CD4-positive, alpha-beta T cell treated with Interleukin-4 for 4 hours (primary cell): ENCODE data around the gene RNU6-9.

Source experiments
- DNase-seq: peaks from one replicate; pipeline ENCODE4 v3.0.0-alpha.2; 2020

The RNU6-9 gene

DNA sequence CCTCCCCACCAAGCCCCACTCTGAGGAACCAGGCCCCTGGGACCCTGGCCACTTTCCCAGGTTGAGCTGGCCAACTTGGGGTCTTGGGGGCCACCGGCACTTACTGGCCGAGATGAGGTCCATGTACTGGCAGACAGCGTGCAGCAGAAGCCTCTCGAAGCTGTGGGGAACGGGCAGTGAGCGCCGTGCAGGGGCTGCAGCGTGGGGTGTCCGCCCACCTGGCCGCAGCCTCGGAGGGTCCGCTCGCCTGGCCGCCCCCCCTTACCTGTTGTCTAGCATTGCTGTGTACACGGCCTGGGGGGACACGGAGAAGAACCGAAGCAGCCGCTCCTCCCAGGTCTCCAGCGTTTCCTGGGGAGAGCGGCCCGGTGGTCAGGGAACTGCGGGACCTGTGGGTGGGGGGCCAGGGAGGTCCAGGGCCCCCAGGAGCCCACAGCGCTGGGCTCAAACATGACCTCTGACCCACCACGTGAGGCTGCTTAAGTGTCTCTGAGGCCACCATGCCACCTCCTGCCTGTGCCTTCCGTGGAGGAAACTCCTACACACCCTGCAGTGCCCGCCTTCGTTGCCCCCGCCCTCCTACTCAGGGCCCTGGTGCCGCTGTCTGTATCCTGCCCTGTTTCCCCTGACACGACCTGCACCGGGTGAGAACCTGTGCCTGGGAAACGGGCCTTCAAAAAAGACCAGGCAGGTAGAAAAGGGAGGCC is 6.2 kb downstream of the RNU6-9 start:
- no peak for DNase-seq

DNA sequence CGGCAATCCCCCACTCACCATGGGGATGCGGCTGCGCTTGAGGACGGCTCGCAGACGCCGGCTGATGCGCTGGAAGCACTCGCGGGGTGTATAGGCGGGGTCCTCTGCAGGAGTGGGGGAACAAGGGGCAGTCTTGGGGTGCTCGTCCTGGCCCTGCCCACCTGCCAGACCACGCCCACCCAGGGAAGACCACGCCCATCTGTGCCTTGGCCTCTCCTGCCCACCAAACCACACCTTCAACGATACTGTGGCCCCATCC is 6.7 kb downstream of the RNU6-9 start:
- DNase-seq, result no peak

- DNase-seq, result no peak
These were observed 7.2 kb downstream of the RNU6-9 start for GRCh38 chr19:900302-901111.

GRCh38 chr19:901216-902092 is 8.2 kb downstream of the RNU6-9 start:
- DNase-seq, result no peak

DNA sequence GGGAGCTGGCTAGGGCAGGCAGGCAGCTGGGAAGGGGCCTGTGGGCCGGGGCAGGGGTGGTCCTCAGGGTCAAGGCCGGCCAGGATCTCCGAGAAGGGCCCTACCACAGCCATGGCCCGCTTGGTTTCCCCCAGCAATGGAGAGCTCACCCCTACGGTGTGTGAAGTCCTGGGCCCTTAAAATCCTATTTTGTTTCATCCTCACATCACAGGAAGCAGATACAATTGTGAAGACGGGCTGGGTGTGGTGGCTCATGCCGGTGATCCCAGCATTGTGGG is 8.7 kb downstream of the RNU6-9 start:
- DNase-seq, result no peak

DNA sequence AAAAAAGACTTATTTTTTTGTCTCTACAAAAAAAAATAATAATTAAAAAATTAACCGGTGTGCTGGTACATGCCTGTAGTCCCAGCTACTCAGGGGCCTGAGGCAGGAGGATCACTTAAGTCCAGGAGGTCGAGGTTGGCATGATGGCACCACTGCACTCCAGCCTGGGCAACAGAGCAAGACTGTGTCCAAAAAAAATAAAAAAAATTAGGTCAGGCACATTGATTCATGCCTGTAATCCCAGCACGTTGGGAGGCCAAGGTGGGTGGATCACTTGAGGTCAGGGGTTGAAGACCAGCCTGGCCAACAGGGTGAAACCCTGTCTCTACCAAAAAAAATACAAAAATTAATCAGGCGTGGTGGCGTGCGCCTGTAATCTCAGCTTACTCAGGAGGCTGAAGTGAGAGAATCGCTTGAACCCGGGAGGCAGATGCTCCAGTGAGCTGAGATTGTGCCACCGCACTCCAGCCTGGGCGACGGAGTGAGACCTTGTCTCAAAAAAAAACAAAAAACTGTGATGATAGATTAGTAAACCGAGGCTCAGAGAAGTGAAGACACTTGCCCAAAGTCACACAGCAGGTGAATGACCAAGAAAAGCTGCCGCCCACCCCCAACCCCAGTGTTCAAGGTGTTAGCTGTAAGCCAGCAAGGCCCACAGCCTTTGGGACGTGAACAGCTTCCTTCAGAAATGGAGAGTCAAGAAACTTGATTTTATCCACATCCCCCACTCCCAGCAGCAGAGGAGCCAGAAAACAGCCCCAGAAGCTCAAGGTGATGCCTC is 9.4 kb downstream of the RNU6-9 start:
- no peak for DNase-seq

- DNase-seq, result no peak
These were observed 10.0 kb downstream of the RNU6-9 start for GRCh38 chr19:903266-903797.

GRCh38 chr19:904545-904944 is 11.3 kb downstream of the RNU6-9 start:
- no peak for DNase-seq

GRCh38 chr19:906480-906879 is 13.2 kb downstream of the RNU6-9 start:
- peak; percentile 45 for DNase-seq

GRCh38 chr19:907183-907853 is 14.0 kb downstream of the RNU6-9 start:
- DNase-seq, result no peak

DNA sequence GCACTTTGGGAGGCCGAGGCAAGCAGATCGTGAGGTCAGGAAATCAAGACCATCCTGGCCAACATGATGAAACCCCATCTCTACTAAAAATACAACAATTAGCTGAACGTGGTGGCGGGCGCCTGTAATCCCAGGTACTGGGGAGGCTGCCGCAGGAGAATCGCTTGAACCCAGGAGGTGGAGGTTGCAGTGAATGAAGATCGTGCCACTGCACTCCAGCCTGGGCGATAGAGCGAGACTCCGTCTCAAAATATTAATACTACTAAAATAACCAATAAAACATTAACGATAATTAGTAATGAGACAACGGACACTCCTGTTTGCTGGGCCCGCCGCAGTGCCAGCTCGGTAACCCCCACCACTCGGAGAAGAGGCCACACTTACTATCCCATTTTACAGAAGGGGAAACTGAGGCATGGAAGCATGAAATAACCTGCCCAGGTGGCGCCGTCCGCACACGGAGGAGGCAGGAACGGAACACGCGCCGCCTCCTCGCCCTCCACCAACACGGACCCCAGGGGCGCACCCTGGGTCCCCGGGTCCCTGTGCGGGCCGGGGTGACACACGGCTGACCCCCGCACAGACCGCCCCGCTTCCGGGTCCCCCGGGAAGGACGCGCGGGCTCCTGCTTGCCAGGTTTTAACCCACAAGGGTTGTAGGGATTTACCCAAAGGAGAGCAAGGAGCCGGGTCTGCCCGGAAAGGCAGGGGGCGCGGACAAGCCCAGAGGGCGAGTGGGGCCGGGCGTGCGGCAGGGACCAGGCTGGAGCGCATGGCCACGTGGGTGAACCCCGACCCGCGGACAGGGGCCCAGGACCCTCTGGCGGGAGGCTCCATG is 18.1 kb downstream of the RNU6-9 start:
- no peak for DNase-seq

DNA sequence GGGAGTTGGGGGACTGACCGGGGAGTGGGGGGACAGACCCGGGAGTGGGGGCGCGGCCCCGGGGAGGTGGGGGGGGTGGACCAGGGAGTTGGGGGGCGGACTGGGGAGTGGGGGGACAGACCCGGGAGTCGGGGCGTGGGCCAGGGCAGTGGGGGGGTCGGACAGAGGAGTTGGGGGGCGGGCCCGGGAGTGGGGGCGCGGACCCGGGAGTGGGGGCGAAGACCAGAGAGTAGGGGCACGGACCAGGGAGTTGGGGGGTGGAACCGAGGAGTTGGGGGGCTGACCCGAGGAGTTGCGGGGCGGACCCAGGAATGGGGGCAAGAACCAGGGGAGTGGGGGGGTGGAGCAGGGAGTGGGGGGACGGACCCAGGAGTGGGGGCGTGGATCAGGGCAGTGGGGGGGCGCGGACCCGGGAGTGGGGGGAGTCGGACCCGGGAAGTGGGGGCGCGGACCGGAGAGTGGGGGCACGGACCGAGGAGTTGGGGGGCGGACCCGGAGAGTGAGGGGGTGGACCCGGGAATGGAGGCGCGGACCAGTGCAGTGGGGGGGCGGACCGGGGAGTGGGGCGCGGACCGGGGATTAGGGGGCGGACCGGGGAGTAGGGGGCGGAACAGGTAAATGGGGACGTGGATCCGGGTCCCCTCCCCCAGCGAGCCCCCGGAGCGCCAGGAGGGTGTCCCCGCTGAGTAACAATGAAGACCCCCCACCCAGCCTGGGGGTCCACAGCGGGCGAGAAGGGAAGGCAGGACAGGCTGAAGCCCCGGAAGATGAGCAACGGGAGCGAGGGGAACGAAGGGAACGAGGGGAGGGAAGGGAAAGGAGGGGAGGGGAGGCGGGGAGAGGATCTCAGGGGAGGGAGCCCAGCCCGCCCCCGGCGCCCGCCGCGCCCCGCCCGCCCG is 19.1 kb downstream of the RNU6-9 start:
- DNase-seq, result peak; percentile 35

- peak; percentile 79 for DNase-seq
These were observed 19.9 kb downstream of the RNU6-9 start, which contains the start of gene R3HDM4 for GRCh38 chr19:913080-913748. R3HDM4 (minus strand) TSS chr19:913219; CDS start chr19:913157, 62 bp downstream.

- DNase-seq, result no peak
These were observed 23.5 kb downstream of the RNU6-9 start for GRCh38 chr19:916645-917322.

- DNase-seq, result peak; percentile 41
These were observed 24.3 kb downstream of the RNU6-9 start, which contains the start of gene KISS1R for GRCh38 chr19:917323-918151. KISS1R (plus strand) TSS chr19:917333; CDS start chr19:917503, 170 bp downstream.

DNA sequence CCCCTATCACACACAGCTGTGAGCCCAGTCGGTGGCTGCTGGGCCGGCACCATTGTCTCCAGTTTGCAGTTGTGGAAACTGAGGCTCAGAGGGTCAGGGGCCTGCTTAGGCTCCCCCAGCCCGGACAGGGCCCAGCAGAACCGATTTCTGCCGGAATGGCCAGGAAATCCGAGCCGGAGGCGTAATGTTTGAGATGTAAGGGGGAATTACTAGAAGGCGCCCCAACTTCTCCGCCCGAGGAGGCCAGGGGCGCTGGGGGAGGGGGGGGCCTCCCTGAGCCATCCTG is 24.8 kb downstream of the RNU6-9 start:
- no peak for DNase-seq

DNA sequence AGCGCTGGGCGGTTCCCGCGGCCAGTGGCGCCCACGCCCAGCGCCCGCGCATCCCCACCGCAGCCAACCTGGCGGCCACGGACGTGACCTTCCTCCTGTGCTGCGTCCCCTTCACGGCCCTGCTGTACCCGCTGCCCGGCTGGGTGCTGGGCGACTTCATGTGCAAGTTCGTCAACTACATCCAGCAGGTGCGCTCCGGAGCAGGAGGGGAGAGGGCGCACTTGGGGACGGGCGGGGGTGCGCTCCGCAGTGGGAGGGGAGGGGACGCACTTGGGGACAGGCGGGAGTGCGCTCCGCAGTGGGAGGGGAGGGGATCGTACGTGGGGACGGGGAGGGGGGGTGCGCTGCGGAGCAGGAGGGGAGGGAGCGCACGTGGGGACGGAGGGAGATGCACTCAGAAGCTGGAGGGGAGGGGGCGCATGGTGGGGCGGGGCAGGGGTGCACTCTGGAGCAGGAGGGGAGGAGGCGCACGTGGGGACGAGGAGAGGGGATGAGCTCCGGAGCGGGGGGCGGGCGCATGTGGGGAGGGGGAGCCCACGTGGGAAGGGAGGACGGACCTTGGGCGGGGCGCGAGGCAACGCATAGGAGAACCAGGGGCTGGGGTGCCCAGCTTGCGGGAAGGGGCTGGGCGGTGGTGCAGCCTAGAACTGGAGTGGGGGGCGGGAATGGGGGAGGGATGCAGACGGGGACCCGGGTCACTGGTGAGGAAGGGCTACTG is 25.4 kb downstream of the RNU6-9 start:
- DNase-seq, result no peak
